T-helper 1 cell treated with Interleukin-12 subunit alpha and Interleukin-12 subunit beta and Interleukin-4 antibody, amounts not matched to agents 30 ng/mL and 1 ng/mL, for 36 hours (primary cell): ENCODE measurements around the gene FCN1. TPM values are rescaled to one million over a fixed set of nuclear protein-coding genes. Genes with fewer than 3 reads are reported as not detected.
"Not testable (repeated sequence)": the region's sequence is repeated elsewhere in the genome, so short reads cannot be mapped to it uniquely, and the experiment has no call there.

Experiments used
- intact Hi-C: fragments of 100-400 bp; cut with micrococcal nuclease; formaldehyde crosslinking; loops from one replicate; pipeline ENCODE4 v1.15.1; 2024
- total RNA-seq: library from RNA; stranded (reverse); gene quantifications from 2 replicates; pipeline ENCODE4 v1.2.3, GENCODE V29; 2022

FCN1 gene
- total RNA-seq, 1 donor from 2014 or later = not detected

- intact Hi-C loops = not testable (repeated sequence)
Measured at GRCh38 chr9:134857451-134857850, 60.3 kb downstream of the FCN1 start.

GRCh38 chr9:134855900-134856377 is 61.8 kb downstream of the FCN1 start:
- intact Hi-C loops = no loop called here

Other genes starting within 250 kb of the FCN1 start
- gene FCN2, start 37.1 kb downstream of the FCN1 start, total RNA-seq = not detected in 2 replicates
- 5.3 and 6.4 TPM in 2 replicates for gene OLFM1, start 169.8 kb upstream of the FCN1 start, total RNA-seq